ENCODE measurements around the gene DDX60.
"Not testable (repeated sequence)": the region's sequence is repeated elsewhere in the genome, so short reads cannot be mapped to it uniquely, and the experiment has no call there.

Gene DDX60

DNA sequence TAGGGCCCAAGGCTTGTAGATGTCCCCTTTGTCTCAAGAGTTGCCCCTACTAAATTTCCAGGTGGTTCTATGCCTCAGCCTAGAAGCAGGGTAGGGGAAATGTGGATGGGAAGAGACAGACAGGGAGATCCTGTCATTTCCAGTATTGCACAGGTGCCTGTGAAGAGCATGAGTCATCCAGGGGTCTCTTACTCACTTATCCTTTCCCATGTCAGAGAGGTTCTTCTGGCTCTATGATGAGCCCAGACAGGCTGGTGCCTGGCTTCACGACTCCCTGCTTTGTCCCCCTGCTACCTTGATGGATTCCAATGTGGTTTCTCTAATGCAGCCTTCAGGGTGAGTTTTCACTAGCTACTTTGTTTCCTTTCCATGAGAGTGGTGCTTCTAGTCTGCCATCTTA, 35.2 kb upstream of the DDX60 start:
- TF ChIP-seq, protein P1, sequence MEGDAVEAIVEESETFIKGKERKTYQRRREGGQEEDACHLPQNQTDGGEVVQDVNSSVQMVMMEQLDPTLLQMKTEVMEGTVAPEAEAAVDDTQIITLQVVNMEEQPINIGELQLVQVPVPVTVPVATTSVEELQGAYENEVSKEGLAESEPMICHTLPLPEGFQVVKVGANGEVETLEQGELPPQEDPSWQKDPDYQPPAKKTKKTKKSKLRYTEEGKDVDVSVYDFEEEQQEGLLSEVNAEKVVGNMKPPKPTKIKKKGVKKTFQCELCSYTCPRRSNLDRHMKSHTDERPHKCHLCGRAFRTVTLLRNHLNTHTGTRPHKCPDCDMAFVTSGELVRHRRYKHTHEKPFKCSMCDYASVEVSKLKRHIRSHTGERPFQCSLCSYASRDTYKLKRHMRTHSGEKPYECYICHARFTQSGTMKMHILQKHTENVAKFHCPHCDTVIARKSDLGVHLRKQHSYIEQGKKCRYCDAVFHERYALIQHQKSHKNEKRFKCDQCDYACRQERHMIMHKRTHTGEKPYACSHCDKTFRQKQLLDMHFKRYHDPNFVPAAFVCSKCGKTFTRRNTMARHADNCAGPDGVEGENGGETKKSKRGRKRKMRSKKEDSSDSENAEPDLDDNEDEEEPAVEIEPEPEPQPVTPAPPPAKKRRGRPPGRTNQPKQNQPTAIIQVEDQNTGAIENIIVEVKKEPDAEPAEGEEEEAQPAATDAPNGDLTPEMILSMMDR (IDR thresholded peaks at IDR 0.05; ENCODE audit: borderline replicate concordance, insufficient read depth, low read depth, low read length): no peak
- H3K4me3 ChIP-seq (ENCODE audit: low read depth, low read length): no peak overlapping the region

DNA sequence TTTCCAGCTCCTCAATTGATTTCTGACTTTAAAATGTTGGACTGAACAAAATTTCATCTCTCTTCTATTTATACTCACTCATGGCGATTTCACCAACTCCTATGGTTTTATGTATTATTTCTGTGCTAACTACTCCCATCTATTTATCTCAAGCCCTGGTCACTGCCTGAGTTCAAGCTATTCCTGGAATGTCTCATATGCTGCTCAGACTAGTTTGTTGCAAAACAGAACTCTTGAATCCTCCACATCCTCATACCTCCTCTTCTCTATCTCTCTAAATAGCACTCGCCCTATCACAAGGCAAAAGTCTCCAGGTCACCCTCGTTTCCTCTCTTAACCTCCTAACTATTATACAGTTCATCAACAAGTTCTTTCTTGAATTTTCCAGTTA, 19.0 kb upstream of the DDX60 start:
- no peak overlapping the region for H3K4me3 ChIP-seq (ENCODE audit: low read depth, low read length)
- TF ChIP-seq, protein P1 (IDR thresholded peaks at IDR 0.05; ENCODE audit: borderline replicate concordance, insufficient read depth, low read depth, low read length): no peak

DNA sequence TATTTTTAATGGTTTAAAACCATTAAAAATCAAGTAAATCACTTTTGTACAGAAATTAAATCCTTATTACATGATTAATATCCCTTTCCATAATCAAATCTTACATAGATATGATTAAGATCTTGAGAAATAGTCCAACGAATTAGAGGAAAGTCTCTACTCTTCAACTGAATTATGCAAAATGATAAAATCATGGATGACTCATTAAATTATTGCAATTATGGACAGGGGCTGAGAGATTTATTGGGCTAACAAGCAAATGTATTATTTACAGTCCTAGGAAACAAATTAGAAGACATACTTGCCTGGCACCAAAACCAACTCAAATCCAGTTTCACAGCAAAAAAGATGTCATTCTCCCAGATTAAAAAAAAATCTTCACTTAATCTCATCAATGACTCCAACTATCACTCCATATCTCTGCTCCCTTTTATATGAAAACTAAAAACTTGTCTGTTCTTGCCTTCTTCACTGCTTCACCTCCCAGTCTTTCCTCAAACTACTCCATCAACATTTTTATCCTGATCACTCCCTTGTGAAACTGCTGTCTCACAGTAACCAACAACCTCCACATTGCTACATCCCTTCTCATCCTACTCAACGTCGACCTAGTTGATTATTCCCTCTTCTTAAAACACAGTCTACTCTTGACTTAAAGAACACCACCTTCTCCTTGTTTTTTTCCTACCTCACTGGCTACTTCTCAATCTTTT, 18.4 kb upstream of the DDX60 start:
- no peak overlapping the region for H3K4me3 ChIP-seq (ENCODE audit: low read depth, low read length)

DNA sequence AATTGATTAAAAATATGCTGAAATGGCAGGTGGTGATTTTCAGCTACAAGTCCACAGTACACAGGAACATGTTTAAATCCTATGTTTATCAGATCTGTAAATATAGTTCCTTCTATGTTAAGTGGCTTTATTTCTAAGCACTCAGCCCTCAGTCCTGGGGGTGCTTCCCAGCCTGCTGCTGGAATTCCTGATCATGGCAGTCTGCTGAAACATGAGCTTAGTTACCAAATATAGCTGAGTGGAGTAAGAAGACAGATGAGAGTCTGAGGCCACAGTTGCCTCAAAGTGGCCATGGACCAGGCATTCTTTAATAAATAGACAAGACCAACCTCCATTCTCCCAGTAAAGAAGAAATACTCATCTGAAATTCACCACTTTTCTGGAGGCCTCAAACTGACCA, 17.1 kb upstream of the DDX60 start:
- TF ChIP-seq, protein P1 (IDR thresholded peaks at IDR 0.05; ENCODE audit: borderline replicate concordance, insufficient read depth, low read depth, low read length): no peak
- H3K4me3 ChIP-seq (ENCODE audit: low read depth, low read length): no peak overlapping the region

More for the DNA sequence above, 18.4 kb upstream of the DDX60 start:
- TF ChIP-seq, protein P1 (IDR thresholded peaks at IDR 0.05; ENCODE audit: borderline replicate concordance, insufficient read depth, low read depth, low read length): no peak

DNA sequence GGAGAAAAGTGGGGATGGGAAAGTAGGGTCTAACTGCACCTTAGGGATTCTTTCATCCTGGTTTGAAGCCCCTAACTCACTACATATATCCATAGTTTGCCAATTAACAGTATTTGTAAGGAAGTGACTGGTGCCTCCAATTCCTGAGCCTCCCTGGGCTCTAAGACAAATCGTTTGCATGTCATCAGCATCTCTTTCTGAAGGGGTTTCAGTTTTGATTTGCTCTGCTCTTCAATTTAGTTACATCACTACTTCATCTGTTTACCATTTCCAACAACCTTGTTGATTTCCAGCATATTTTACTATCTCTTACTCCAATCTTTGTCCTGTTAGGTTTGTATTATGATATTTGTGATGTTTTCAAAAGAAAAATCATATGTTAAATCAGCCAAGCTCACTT, 15.5 kb upstream of the DDX60 start:
- no peak overlapping the region for H3K4me3 ChIP-seq (ENCODE audit: low read depth, low read length)
- TF ChIP-seq, protein P1 (IDR thresholded peaks at IDR 0.05; ENCODE audit: borderline replicate concordance, insufficient read depth, low read depth, low read length): no peak

DNA sequence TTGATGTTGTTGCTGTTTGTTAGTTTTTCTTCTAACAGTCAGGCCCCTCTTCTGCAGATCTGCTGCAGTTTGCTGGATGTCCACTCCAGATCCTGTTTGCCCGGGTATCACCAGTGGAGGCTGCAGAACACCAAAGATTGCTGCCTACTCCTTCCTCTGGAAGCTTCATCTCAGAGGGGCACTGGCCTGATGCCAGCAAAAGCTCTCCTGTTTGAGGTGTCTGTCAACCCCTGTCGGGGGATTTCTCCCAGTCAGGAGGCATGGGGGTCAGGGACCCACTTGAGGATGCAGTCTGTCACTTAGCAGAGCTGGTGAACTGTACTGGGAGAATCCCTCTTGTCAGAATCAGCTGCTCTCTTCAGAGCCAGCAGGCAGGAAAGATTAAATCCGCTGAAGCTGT, 12.0 kb upstream of the DDX60 start:
- not testable (repeated sequence) for H3K4me3 ChIP-seq (ENCODE audit: low read depth, low read length)

DNA sequence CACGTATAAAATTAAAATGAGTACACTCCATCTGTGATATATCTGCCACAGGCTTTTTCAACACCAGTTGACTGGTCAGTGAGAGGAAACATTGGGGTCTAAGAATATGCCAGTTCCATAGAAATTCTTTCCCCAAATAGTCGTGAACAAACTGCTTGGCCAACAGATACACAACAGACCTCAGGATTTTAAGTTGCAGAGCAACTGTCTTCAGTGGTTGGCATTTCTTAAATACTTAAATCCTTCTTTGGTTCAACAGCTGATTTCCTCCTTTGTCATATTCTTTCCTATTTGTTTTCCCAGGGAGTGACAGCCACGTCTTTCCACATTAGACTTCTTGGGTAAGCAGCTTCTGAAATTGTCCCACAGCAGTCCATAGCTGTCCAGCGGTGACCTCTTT, 7.0 kb upstream of the DDX60 start:
- H3K4me3 ChIP-seq (ENCODE audit: low read depth, low read length): no peak overlapping the region
- TF ChIP-seq, protein P1 (IDR thresholded peaks at IDR 0.05; ENCODE audit: borderline replicate concordance, insufficient read depth, low read depth, low read length): no peak

Measured in GM12875 (cell line).